SW480 (cell line): ENCODE results near the gene UBL4B.
A peak's percentile ranks its signal among the peaks of the same experiment; 100 is the strongest.

ENCODE experiments used
- DNase-seq: peaks from one replicate; pipeline ENCODE4 v3.0.0-alpha.2; 2016; ENCODE audit warnings: low spot score

Gene UBL4B

DNA sequence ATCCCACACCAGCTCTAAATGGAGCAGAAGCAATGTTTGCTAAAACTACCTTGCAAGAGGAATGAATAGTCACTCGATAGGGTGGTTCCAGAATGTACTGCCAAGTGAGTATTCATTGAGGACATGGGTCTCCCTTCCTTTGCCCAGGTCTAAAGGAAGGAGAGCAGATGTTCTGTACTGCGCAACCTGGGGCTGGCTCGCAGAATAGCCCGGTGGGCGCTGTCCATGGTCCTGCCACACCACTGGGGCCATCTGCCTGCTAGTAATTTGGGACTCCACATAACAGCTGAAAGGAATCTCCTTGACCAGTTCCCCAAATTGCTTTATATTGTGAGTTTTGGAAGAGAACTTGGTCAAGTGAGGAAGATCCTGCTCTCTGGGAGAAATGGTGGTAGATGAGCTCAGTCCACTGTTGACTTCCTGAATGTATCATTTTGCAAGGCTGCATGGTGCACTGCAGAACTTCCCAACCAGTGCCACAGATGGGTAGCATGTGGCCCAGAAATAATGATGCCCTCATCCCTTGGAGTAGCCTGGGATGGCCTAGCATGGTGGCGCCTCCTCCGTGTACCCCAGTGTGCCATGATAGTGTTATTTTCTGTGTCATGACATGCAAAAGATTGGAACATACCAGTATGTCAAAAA lies 43.8 kb downstream of the UBL4B start:
- peak; percentile 17 for DNase-seq

DNA sequence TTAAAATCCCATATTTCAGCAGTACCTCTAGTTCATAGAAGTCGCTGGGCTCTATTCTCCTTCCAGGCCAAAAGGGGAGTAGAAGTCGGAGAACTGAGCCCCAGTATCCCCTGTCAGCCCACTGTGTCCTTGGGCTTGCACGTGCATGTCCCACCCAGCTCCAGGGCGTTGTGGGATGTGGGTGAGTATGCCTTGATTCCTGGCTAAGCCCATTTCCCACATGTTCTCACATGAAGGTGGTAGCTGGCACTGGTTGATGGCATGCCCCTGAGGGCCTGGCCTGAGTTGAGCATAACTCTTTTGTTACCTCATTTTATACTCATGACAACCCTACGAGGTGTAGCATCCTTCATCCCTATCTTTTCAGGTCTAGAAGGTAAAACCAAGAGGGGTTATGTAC lies 46.0 kb downstream of the UBL4B start:
- DNase-seq, result no peak

DNA sequence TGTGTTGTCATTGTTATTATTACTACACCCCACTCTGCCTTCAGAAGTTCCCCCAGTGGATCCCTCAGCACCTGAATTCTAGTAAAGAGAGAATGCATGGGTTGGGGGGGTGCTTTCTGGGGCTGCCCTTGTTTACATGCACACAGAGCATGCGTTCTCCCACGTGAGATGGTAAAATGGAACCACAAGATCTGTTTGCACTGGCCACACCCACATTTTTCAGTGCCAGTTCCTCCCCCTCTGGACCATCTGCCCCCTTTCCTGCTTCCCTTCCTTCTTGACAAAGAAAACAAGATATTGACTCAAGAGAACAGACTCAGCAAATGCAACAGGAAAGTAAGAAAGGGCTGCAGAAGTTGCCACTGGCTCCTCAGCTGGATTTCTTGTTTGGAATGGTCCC lies 46.9 kb downstream of the UBL4B start:
- DNase-seq, result peak; percentile 15

DNA sequence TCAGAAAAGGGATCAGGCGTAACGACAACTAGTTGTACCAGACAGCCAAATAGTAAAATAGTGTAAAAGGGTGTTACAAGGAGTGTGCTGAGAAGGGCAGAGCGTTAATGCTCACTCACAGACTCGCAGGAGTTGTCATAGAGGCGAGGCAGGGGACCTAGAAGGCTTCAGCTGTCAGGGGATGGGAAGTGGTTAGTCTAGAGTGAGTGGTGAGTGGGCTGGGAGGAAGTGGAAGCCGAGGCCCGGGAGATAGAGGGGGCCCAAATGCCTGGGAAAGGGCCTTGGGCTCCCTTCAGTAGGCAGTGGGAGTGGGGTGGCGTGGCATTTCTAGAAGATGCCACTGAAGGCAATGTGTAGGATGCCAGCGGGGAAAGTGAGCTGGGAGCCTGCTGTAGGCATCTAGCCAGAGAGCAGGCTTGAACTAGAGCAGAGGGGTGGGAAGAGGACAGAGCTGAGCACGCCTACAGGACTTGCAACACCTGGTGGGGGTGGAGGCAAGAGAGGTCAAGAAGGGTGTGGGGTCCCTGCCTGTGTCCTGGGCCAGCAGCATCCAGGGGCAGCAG lies 48.4 kb downstream of the UBL4B start:
- no peak for DNase-seq

DNA sequence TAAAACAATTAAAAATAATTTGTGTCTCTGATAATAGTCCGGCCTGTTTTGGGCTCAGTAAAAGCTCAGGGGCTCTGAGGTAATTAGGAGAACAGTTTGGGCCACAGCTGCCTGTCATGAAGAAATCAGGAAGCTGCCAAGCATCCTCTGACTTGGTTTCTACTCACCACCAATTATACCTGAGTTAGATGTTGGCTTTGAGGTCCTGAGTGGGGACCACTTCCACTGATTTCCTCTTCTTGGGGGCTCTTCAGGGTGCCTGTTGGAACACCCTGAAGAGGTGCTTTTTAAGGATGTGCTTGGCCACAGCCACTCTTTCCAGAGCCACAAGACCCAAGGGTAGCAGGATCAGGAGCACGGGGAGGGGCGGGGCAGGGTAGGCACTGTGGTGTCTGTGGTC lies 48.9 kb downstream of the UBL4B start:
- DNase-seq, result no peak

DNA sequence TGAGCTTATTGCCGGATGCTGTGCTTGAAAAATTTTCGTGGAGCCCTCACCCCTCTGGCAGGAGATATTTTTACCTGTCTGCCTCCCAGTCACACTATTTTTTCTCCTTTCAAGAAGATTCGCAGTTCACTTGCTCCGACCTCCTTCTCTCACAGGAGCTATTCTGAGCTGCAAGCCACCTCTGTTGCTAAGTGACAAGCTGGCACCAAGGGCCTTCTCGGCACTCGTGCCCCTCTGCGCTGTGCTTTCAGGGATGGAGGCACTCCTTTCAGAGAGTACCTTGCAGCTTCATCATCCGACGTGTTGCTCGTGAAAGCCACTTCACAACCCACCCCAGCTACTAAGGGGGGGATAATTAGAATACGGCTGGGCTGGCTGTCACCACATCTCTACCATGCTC lies 49.6 kb downstream of the UBL4B start:
- DNase-seq, result no peak
